HG03460 (cell line): ENCODE results near the gene SLC13A3.
A peak's percentile ranks its signal among the peaks of the same experiment; 100 is the strongest.

Experiments used
- ATAC-seq: cut with Tn5 transposase; IDR thresholded peaks from one replicate; pipeline ENCODE4 v1.9.1; 2021; ENCODE audit not compliant: unreplicated experiment

Gene SLC13A3

GRCh38 chr20:46544576-46544975, 106.7 kb downstream of the SLC13A3 start:
- no peak for ATAC-seq

- ATAC-seq: no peak
Observed at GRCh38 chr20:46543959-46544358, 107.3 kb downstream of the SLC13A3 start.

GRCh38 chr20:46543033-46543432, 108.2 kb downstream of the SLC13A3 start:
- ATAC-seq: no peak

- no peak for ATAC-seq
Observed at GRCh38 chr20:46541229-46541935, 109.9 kb downstream of the SLC13A3 start.

GRCh38 chr20:46539113-46539512, 112.1 kb downstream of the SLC13A3 start:
- ATAC-seq: no peak

GRCh38 chr20:46530640-46531039, 120.6 kb downstream of the SLC13A3 start:
- no peak for ATAC-seq

- ATAC-seq: no peak
Observed at GRCh38 chr20:46523696-46524328, 127.4 kb downstream of the SLC13A3 start.

GRCh38 chr20:46523108-46523507, 128.2 kb downstream of the SLC13A3 start:
- ATAC-seq: no peak

- no peak for ATAC-seq
Observed at GRCh38 chr20:46520976-46521579, 130.2 kb downstream of the SLC13A3 start.

- no peak for ATAC-seq
Observed at GRCh38 chr20:46520540-46520939, 130.7 kb downstream of the SLC13A3 start.

GRCh38 chr20:46519471-46520068, 131.7 kb downstream of the SLC13A3 start:
- no peak for ATAC-seq

- ATAC-seq: peak; percentile 64
Observed at GRCh38 chr20:46512943-46513844, 138.1 kb downstream of the SLC13A3 start, which contains the start of gene ZNF334. TSS of gene ZNF334 (minus strand) at chr20:46513559. CDS start at chr20:46512102, 1,457 bp downstream.

- ATAC-seq: no peak
Observed at GRCh38 chr20:46509523-46509922, 141.7 kb downstream of the SLC13A3 start.
